ENCODE results near the gene PDLIM5. TPM values are rescaled to one million over a fixed set of nuclear protein-coding genes. Genes with fewer than 3 reads are reported as not detected.
"Not testable (repeated sequence)": the region's sequence is repeated elsewhere in the genome, so short reads cannot be mapped to it uniquely, and the experiment has no call there.

Gene PDLIM5
- total RNA-seq, 1 donor, result 124 TPM

GRCh38 chr4:94468093-94468769 lies 16.5 kb downstream of the PDLIM5 start:
- TF ChIP-seq CTCF (IDR thresholded peaks at IDR 0.05; ENCODE audit: insufficient read depth, low read length), result no peak
- no peak for DNase-seq (ENCODE audit: low read depth)

GRCh38 chr4:94469221-94469784 lies 17.6 kb downstream of the PDLIM5 start:
- no peak overlapping the region for H3K4me3 ChIP-seq (ENCODE audit: low read depth, low read length)
- no peak for DNase-seq (ENCODE audit: low read depth)
- no peak for TF ChIP-seq CTCF (IDR thresholded peaks at IDR 0.05; ENCODE audit: insufficient read depth, low read length)

More at GRCh38 chr4:94468093-94468769, 16.5 kb downstream of the PDLIM5 start:
- no peak overlapping the region for H3K4me3 ChIP-seq (ENCODE audit: low read depth, low read length)

- DNase-seq (ENCODE audit: low read depth), result no peak
- no peak for TF ChIP-seq CTCF (IDR thresholded peaks at IDR 0.05; ENCODE audit: insufficient read depth, low read length)
- no peak overlapping the region for H3K4me3 ChIP-seq (ENCODE audit: low read depth, low read length)
Observed at GRCh38 chr4:94470132-94470531, 18.4 kb downstream of the PDLIM5 start.

GRCh38 chr4:94470782-94471181 lies 19.0 kb downstream of the PDLIM5 start:
- H3K4me3 ChIP-seq (ENCODE audit: low read depth, low read length); DNase-seq (ENCODE audit: low read depth): not testable (repeated sequence)

GRCh38 chr4:94472056-94472826 lies 20.5 kb downstream of the PDLIM5 start:
- no peak overlapping the region for H3K4me3 ChIP-seq (ENCODE audit: low read depth, low read length)
- DNase-seq (ENCODE audit: low read depth), result peak; percentile 80
- no peak for TF ChIP-seq CTCF (IDR thresholded peaks at IDR 0.05; ENCODE audit: insufficient read depth, low read length)

- H3K4me3 ChIP-seq (ENCODE audit: low read depth, low read length), result no peak overlapping the region
- no peak for TF ChIP-seq CTCF (IDR thresholded peaks at IDR 0.05; ENCODE audit: insufficient read depth, low read length)
- DNase-seq (ENCODE audit: low read depth), result no peak
Observed at GRCh38 chr4:94475050-94475449, 23.3 kb downstream of the PDLIM5 start.

GRCh38 chr4:94475794-94476193 lies 24.1 kb downstream of the PDLIM5 start:
- TF ChIP-seq CTCF (IDR thresholded peaks at IDR 0.05; ENCODE audit: insufficient read depth, low read length), result no peak
- no peak overlapping the region for H3K4me3 ChIP-seq (ENCODE audit: low read depth, low read length)
- DNase-seq (ENCODE audit: low read depth), result no peak
